Measurements from ENCODE around the gene MYO7A.

GRCh38 chr11:77193911-77194830, 66.1 kb downstream of the MYO7A start:
- no peak for TF ChIP-seq EZH2 (IDR thresholded peaks at IDR 0.05; ENCODE audit: low read depth, low read length, severe bottlenecking)
- TF ChIP-seq POLR2A (IDR thresholded peaks at IDR 0.05; ENCODE audit: control extremely low read depth in 1 of 2, low read depth in 2 of 2, low read length in 2 of 2) = no peak
- no peak for TF ChIP-seq BACH1 (IDR thresholded peaks at IDR 0.05; ENCODE audit: low read length)
- no peak for TF ChIP-seq NRF1 (IDR thresholded peaks at IDR 0.05; ENCODE audit: low read depth, low read length)
- no peak for TF ChIP-seq CTCF (IDR thresholded peaks at IDR 0.05; ENCODE audit: control extremely low read depth in 1 of 3, insufficient read depth in 1 of 3, low read depth in 1 of 3, low read length in 3 of 3)
- no peak for TF ChIP-seq MAFK (IDR thresholded peaks at IDR 0.05; ENCODE audit: low read depth, low read length)
- TF ChIP-seq POLR2AphosphoS5 (IDR thresholded peaks at IDR 0.05; ENCODE audit: low read depth, low read length) = no peak
- no peak for TF ChIP-seq TEAD4 (IDR thresholded peaks at IDR 0.05; ENCODE audit: low read depth, low read length)
